Chondrocyte (in vitro differentiated cells): Measurements from ENCODE around the gene CASP2. TPM values are rescaled to one million over a fixed set of nuclear protein-coding genes. Genes with fewer than 3 reads are reported as not detected.

ENCODE experiments used
- DNase-seq: peaks from one replicate; pipeline ENCODE4 v3.0.0; 2021; ENCODE audit warnings: mixed read lengths, low spot score
- H3K27ac Mint-ChIP-seq: one replicate; pipeline ENCODE4 v1.8.0; 2021; ENCODE audit warnings: mild to moderate bottlenecking, moderate library complexity, mixed read lengths; ENCODE audit not compliant: unreplicated experiment
- H3K27me3 Mint-ChIP-seq: 2 replicates; pipeline ENCODE4 v1.8.0; 2021; ENCODE audit warnings: low read depth, mixed read lengths
- H3K36me3 Mint-ChIP-seq: 2 replicates; pipeline ENCODE4 v1.8.0; 2021; ENCODE audit warnings: low read depth, mixed read lengths
- H3K4me1 Mint-ChIP-seq: 2 replicates; pipeline ENCODE4 v1.8.0; 2021; ENCODE audit warnings: low read depth, mild to moderate bottlenecking, mixed read lengths
- H3K4me3 Mint-ChIP-seq: one replicate; pipeline ENCODE4 v1.8.0; 2021; ENCODE audit warnings: mild to moderate bottlenecking, moderate library complexity, mixed read lengths; ENCODE audit not compliant: unreplicated experiment
- H3K9me3 Mint-ChIP-seq: 2 replicates; pipeline ENCODE4 v1.8.0; 2021; ENCODE audit warnings: low read depth, mixed read lengths
- CTCF ChIP-seq: fragments of 200-600 bp; sonication (generic); IDR thresholded peaks from 2 replicates; pipeline ENCODE4 v1.5.0; 2021; ENCODE audit warnings: antibody characterized with exemption, mild to moderate bottlenecking, moderate library complexity
- total RNA-seq: library from RNA; stranded (reverse); gene quantifications from 3 replicates; pipeline ENCODE4 v1.2.1, GENCODE V29; 2021

The CASP2 gene
- total RNA-seq, 1 donor from 2014 or later = 30.3 TPM

DNA sequence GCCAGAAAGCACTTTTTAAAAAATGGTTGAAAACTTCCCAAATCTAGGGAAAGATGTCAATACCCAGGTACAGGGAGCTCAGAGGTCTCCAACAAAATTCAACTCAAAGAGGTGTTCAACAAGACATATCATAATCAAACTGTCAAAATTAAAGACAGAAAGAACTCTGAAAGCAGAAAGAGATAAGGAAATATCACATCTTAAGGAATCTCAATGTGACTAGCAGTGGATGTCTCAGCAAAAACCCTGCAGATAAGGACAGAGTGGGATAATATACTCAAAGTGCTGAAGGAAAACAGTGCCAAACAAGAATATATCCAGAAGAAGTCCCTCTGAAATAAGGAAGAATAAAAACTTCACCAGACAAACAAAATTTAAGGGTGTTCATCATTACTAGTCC, 38.0 kb upstream of the CASP2 start:
- peaks cover 16% of the 10 kb centered on the region for H3K9me3 Mint-ChIP-seq
- no peak for DNase-seq
- no peak overlapping the region for H3K4me3 Mint-ChIP-seq

GRCh38 chr7:143250822-143251221, 37.3 kb upstream of the CASP2 start:
- no peaks in the 10 kb centered on the region for H3K4me1 Mint-ChIP-seq
- H3K4me3 Mint-ChIP-seq = no peak overlapping the region
- no peak for DNase-seq
- H3K9me3 Mint-ChIP-seq = peaks cover 16% of the 10 kb centered on the region
- H3K27me3 Mint-ChIP-seq = peaks cover 1% of the 10 kb centered on the region
- no peak for TF ChIP-seq CTCF
- H3K27ac Mint-ChIP-seq = no peak overlapping the region
- peaks cover 13% of the 10 kb centered on the region for H3K36me3 Mint-ChIP-seq

More for the DNA sequence above, 38.0 kb upstream of the CASP2 start:
- no peak overlapping the region for H3K27ac Mint-ChIP-seq
- peaks cover 13% of the 10 kb centered on the region for H3K36me3 Mint-ChIP-seq
- peaks cover 1% of the 10 kb centered on the region for H3K27me3 Mint-ChIP-seq
- H3K4me1 Mint-ChIP-seq = no peaks in the 10 kb centered on the region
- TF ChIP-seq CTCF = no peak

DNA sequence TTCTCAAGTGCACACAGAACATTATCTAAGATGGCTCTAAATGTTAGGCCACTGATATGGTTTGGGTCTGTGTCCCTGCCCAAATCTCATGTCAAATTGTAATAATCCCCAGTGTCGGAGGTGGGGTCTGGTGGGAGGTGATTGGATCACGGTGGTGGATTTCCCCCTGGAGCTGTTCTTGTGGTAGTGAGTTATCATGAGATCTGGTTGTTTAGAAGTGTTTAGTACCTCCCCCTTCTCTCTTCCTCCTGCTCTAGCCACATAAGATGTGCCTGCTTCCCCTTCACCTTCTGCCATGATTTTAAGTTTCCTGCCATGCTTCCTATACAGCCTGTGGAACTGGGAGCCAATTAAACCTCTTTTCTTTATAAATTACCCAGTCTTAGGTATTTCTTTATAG, 36.1 kb upstream of the CASP2 start:
- Mint-ChIP-seq H3K27ac (no peak overlapping the region), H3K4me1 (no peaks in the 10 kb centered on the region), H3K4me3 (no peak overlapping the region), H3K36me3 (peaks cover 13% of the 10 kb centered on the region), H3K9me3 (peaks cover 16% of the 10 kb centered on the region), H3K27me3 (peaks cover under 1% of the 10 kb centered on the region)
- TF ChIP-seq CTCF = no peak
- no peak for DNase-seq

GRCh38 chr7:143255564-143255963, 32.6 kb upstream of the CASP2 start:
- Mint-ChIP-seq H3K9me3 (peaks cover 16% of the 10 kb centered on the region), H3K4me3 (no peak overlapping the region), H3K36me3 (peaks cover 11% of the 10 kb centered on the region), H3K27ac (no peak overlapping the region), H3K4me1 (no peaks in the 10 kb centered on the region), H3K27me3 (no peaks in the 10 kb centered on the region)
- DNase-seq = no peak
- TF ChIP-seq CTCF = no peak

- Mint-ChIP-seq H3K27ac (no peak overlapping the region), H3K27me3 (no peaks in the 10 kb centered on the region), H3K9me3 (peaks cover 16% of the 10 kb centered on the region), H3K36me3 (peaks cover 11% of the 10 kb centered on the region), H3K4me3 (no peak overlapping the region), H3K4me1 (no peaks in the 10 kb centered on the region)
- peak; percentile 15 for TF ChIP-seq CTCF
- DNase-seq = no peak
Observed at GRCh38 chr7:143256325-143256724, 31.8 kb upstream of the CASP2 start.
